AG08396 (cell line): Measurements from ENCODE around the gene HHAT.

Experiments used
- DNase-seq: peaks from one replicate; pipeline ENCODE4 v3.0.0; 2012; ENCODE audit warnings: low spot score, mixed read lengths

The HHAT gene

DNA sequence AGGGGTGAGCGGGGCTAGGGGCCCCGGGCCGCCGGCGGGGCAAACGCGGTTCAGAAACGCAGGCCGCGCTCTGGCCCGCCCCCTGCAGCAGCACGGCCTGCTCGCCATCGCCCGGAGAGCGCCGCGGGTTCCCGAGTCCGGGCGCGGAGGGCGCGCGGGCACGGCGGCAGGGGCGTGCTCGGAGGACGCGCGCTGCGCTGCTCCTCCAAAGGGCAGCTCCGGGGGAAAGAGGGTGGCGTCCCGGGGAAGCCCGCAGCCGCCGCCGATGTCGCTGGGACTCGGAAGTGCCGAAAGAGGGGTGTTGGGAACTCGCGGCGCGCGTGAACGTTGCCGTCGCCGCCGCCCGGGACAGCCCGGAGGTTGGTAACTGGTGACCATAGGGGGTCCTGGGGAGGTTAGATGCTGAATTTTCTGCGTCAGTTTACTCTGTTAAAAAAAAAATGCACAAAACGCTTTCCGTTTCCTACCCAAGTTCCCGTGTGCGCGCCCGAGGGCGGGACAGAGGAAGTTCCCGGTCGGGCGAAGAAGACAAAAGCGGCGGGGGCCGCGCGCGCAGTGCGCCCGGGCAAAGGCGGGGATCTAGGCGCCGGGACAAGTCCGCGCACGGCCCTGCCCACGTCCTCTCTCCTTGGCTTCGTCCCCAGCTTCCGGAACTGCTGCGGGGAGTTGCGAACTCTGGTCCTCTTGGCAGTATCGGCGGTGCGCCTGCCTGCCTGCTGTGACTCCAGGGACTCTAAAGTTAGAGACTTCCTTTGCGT is at the start of gene HHAT:
HHAT (plus strand) TSS at position 157 of the 758 bp plus-strand sequence. CDS start 20,074 bp downstream, outside the sequence.
- peak; percentile 93 for DNase-seq

DNA sequence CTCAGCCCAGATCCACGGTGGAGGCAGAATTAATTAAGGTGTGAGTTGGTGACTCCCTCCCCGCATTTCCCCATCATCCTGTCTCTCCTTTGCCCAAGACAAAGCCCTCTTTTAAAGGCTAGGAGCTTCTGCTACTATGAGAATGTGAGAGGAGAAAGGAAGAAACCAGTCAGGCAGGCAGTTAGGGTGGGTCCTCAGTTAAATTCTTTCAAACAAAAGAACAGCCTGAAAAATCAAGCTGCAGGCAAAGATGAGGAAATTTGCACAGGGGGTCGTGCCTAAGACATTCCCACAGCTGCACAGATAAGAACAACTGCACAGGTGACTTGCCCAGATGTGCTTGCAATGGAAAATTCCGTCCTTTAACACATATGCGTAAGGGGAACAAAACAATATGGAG is 48.5 kb upstream of the HHAT start:
- DNase-seq, result no peak

DNA sequence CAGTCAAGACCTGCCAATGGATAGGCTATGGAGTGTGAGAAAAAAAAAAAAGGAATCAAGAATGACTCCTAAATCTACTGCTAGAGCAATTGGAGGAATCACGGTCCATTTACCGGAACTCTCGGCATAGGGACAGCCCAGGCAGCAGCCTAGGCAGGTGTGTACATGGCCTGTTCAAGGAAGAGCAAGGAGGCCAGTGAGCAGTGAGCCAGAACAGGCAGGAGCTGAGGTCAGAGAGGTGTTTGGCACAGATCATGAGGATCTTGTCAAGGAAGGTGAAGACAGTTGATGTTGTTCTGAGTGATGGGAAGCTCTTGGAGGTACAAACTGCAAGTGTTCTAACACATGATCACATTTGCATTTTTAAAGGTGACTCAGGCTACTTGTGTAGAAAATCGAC is 40.6 kb upstream of the HHAT start:
- DNase-seq, result no peak

DNA sequence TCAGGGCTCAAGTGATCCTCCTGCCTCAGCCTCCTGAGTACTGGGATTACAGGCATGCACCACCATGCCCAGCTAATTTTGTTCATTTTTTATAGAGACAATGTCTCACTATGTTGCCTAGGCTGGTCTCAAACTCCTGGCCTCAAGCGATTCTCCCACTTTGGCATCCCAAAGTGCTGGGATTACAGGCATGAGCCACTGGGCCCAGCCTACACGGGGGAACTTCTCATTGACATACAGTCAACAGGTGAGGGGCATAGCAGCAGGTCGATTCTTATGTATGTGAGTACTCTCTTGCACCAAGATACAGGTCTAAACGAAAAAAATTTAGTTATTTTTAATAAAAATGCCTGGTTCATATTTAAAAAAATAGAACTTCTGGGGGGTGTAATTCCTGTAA is 39.5 kb upstream of the HHAT start:
- no peak for DNase-seq

DNA sequence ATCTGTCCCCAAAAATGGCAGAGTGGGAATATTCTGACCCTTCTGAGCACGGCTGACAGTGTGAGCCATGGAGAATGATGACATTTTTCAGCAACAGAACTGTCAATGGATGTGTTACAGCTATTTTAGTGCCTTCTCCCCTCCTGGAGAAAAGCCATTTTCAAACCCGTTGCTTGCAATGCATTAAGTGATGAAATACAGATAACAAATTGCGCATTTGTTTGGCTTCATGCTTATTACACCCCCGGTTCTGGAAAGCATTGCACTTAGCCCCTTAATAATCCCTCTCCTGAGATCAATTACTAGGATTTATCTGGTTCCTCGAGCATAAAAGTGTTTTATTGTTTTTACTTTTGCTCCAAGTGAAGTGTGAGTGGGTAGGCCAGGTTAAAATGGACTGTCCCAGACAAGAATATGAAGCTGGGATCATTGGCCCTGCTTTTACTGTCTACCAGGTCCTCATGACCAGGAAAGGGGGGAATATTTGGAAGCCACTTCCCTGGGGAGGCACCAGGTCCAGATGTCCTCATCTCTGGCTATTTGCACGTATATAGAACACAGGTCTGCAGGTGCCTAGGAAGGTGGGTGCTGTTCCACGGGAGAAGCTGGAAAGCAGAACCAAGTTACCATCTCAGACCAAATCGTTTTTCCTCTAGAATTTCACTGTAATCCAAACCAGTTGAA is 37.5 kb upstream of the HHAT start:
- no peak for DNase-seq

DNA sequence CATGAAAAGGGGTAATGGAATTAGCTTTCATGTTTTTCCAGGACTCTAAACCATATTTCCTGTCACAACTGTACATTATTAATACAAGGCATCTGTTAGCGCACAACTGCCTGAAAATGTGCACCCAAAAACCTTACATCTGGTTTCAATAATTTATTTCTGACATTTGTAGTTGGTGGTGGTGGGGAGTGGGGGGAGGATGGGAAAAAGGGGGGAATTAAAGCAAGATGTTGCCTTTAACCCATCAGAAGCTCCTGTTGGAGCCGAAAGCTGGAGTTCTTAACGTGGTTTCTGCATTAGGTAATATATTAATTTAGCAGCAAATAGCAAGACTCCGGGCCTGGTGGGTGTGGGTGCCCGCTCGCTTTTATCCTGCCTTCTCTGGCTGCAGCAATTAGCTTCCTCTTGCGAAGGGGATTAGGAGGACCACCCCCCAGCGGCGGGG is 36.9 kb upstream of the HHAT start:
- DNase-seq, result peak; percentile 61

DNA sequence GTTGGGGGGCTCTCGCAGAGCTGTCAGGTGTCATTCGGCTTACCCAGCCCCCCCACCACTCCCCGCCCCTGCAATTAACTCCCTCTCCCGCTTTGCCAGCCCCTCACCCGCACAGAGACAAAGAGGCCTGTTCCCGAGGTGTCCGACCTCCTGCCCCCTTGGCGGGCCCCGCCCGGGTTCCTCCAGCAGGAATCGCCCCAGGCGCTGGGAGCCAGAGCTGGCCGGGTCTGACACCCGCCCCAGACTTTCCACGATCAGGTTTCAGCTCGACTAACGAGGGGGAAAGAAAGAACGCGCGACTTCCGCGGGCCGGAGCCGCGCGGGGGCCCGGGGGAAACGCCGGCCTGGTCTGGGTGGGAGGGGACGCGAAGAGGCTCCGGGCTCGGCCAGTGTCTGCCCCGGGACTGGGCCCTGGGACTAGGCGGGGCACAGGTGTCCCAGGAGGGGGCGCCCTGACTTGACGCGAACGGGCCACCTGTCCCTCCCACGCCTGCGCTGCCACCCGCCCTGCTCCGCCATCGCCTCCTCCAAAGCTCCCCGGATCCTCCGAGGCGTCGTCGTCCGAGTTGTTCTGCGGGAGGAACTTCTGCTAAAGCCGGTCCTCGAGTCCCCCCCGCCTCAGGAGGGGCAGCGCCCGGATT is 36.4 kb upstream of the HHAT start:
- peak; percentile 46 for DNase-seq

DNA sequence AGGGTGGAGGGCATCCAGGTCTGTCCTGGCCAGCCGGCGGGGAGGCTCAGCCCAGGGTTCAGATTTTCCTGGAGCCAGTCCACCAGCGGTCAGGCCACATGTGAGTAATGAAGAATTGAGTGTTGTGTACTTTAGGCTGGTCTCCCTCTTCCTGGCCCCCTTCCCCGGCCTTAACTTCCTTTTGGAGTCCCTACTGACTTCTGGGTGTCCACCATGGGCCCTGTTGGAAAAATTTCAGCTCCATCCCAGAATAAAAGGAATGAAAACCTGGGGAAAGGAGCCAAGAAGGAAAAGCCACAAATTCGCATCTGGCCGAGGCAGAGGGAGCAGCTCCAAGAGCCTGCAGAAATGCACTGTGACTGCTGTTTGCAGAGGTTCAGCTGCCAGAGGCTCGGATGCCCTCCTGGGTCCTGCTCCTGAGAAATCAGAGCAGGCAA is 35.5 kb upstream of the HHAT start:
- DNase-seq, result peak; percentile 75

DNA sequence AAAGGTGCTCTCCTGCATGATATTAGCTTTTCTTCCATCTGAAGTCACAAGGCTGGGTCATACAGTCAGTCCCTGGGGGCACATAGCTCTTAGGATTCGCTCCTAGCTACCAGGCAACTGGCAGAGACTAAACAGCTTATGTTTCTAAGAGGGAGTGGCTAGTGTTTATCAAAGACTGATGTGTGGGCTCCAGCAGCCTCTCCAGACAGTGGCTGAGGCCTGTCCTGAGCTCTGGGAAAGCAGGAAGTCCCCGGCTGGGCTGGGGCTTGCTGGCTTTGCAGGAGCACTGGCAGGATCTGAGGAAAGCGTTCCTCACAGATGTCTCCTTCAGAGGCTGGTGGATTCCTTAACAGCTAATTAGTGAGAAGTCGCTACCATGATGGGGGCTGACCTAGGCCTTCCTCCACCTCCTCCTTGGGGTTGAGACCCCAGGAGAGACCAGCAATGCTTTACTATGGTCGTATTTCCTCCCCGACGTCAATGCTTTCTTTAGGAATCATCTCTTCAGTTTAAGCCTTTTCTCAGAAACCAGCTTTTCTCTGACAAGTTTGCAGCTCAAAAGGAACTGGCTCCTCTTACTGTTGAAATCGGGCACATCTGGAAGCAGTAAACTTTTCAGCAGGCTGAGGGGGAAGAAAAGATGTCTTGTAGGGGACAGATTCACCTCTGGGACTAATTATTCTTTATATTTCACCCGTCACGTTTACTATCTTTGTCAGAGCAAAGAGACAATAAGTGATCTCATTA is 33.5 kb upstream of the HHAT start:
- peak; percentile 39 for DNase-seq

DNA sequence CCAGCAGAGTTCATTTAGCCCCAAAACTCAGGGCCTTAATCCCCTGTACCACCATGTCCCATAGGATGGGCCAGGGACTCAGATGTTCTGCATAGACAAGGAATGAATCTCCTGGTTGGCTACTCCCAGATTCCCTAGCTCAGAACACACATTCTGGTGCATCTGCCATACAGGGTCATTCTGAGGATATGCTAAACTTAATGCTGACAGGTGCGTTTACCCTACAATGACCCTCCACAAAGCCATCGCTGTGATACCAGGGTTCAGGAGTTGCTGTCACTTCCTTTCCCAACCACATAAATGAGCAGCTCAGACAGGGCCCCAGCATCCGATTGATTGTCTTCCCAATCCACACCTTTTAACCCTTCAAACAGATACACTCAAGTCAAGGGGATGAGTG is 32.0 kb upstream of the HHAT start:
- DNase-seq, result no peak

DNA sequence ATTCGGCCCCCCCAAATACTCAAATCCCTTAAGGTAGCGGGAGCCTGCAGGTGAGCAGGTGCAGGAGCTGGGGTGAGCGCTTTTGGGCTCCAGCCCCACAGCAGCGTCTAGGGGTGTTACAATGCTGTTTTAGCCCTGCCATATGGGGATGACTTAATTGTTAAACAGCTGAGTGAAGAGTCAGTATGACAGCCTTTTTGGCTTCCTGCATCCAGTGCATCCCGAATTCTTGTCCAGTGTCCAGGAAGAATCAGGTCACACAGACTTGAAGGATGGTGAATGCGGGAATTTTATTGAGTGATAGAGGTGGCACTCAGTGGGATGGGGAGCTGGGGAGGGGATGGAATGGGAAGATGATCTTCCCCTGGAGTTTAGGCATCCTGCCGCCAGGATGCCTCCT is 30.4 kb upstream of the HHAT start:
- no peak for DNase-seq

DNA sequence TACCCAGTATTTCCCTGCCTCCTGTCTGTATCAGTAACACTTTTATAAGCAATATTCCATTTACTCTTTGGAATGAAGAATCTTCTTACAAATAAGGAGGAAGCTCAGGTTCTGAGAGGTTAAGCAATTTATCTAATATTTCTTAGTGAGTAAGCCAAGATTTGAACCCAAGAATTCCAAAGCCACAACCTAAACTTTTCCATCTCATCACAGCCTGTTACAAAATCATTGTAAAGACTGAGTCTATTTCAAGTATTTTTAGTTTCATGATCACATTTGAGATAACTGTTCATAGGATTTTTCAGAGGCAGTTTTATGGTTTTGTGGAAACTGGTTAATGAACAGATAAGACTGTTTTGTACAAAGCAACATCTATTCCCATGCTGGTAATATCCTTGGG is 29.8 kb upstream of the HHAT start:
- DNase-seq, result no peak

DNA sequence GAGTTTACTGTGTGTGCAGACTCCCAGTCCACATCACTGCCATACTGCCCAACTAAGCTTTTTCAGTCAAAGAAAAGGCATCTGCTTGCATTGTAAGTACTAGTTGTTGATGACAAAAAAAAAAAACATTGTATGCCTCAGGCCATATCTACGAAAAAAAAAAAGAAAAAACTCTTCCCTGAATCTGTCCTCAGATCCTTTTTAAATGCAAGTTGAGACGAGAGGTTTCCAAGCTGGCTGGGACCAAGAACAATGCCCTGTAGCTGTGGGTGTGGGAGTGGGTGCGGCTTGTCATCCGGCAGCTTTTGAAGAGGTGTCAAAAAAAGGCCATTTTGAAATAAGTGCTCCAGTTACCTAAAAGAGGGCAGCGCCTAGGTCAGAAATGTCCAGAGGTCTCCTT is 29.2 kb upstream of the HHAT start:
- no peak for DNase-seq

DNA sequence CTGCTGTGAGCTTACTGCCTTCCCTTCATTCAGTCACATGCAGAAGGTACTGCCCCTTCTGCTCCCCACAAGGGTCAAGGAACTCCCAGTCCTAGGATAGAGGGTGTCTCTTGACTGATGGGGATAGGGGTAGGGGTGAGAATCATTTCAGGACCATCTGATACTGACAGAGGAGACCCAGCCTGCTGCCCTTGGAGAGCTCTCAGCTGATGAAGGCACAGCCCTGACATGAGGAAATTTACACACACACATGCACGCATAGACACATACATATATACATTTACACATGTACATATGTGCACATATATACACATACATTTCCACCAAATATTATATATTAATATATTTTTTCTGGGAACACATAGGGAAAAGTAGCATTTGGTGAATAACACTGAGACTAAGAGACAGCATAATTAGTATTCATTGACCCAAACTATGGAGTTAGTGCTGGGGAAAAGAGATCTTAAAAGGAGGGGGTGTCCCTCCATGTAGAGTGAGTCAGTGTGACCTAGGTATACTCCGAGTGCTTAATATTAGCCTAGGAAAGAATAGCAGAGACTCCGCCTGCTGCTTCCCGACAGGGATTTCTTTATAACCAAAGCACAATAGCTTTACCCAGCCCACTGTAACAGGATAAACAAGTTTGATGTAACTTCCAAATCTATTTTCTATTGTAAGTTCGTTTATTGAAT is 27.6 kb upstream of the HHAT start:
- no peak for DNase-seq

DNA sequence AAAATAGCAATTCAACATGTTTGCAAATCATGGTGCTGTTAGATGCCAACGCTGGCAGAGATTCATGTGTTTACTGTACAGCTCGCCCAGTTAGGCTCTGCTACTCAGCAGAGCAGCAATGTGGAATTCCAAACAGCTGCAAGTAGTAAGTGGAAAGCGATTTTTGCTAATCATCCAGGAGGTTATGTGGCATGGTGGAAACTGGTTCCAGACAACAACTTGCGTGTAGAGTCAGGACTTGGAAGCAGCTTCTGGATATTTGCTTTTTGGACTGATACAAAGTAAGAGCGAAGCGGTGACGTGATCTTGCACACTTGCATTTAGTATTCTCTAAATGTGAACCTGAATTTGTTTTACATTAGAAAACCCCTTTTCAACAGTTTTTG is 27.1 kb upstream of the HHAT start:
- peak; percentile 37 for DNase-seq

DNA sequence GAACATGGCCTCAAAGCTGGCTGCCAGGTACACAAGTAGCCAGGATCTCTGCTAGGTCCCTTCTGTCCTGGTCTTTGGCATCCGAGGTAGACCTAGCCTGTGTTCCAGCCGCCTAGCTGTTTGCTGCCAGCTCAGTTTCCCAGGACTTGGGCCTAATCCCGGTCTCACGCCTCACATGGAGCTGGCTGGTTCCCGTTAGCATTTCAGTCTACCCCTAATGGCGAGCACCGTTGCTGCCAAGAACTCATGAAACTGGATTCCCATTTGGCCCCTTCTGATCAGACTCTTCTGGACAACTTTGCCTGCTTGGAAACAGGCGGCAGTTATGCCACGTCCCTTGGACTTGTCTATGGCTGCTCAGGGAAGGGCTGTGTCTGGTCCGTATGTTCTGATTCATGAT is 26.2 kb upstream of the HHAT start:
- DNase-seq, result no peak

DNA sequence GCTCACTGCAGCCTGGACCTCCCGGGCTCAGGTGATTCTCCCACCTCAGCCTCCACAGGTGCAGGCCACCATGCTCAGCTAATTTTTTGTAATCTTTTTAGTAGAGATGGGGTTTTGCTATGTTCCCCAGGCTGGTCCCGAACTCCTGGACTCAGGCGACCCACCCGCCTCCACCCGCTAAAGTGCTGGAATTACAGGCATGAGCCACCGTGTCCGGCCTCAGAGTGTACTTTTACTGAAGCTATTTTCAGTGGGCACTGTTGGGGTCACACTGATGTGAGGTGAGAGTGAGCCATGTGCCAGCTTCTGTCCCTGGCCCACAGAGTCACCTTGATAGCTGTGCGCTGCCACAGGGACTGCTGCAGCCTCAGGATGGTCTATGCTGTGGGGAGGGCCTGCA is 25.3 kb upstream of the HHAT start:
- DNase-seq, result no peak

DNA sequence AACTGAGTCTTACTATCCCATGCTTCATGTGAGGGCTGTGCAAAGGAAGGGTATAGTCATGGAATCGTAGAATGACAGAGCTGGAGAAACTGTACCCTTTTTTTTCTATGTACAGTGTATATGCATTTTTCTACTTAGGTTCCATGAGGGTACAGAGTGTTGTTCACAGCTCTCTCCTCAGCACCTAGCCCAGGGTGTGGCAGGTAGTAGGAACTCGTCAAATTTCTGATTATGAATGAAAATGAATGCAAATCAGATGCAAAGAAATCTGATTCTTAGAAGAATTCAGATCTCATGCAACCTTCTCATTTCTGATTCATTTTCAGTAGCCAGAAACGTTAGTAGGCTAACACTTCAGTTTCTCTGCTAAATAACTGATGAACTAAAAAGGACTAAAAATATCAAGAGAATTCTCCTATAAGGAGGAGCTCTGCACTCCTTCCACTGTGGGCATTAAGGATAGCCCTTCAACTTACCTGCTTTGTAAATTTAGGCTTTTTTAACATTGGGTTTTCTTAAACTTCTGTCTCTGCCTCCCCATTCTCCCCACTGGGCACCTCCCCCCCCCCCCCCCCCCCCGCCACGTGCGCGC is 18.0 kb upstream of the HHAT start:
- DNase-seq, result no peak

DNA sequence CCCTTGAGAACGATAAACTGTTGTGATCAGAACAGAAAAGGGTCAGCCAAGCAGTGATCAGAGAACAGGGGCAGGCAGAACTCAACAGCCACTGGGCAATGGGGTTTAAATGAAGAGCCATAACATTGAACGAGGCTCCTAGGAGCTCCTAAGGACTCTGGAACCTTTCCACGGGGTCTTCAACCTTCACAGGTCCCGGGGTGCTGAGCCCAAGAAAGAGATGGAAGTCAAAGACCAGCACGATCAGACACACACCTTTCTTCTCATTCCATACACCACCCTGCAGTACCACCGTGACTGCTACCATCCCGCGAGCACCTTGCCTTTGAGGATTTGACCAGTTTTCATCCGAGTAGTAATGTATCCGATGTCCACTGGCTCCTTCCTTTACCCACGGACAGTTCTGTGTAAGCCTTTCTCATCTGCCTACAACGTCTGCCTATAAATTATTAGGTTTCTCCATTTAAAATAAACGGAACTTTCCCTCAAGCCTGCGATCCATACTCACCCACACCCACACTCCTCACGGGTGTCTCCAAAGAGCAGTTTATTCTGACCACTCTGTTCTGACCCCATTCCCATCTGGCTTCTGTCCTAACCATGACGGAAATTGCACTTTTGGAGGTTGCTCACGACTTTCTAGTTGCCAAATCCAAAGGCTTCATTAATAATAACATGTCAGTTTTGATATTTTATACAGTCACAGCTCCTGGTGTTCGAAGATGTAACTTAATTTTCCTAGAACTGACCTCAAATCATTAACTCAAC is 16.8 kb upstream of the HHAT start:
- DNase-seq, result no peak

DNA sequence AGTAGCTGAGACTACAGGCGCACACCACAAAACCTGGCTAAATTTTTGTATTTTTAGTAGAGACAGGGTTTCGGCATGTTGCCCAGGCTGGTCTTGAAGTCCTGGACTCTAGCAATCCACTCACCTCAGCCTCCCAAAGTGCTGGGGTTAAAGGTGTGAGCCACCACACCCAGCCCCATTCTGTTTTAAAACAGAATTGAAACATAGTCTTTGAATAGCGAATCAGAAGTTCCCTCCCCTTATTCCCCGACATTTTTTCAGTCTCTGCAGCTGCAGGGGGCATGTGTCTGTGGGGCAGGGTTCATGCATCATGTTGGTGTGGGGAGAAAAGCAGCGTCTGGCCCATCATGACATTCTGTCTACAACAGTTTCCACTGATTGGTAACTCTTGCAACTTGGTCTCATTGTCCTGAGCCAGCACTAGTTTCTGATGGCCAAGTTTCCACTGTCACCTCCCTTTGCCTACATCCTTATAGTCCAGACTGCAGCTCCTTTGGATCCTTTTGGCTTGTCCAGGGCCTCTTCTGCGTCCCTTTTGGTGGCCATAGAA is 15.6 kb upstream of the HHAT start:
- no peak for DNase-seq
